Caco-2 (cell line): ENCODE measurements around the gene VPS35. TPM values are rescaled to one million over a fixed set of nuclear protein-coding genes. Genes with fewer than 3 reads are reported as not detected.

Experiments
- BruUV-seq: library from RNA; stranded (reverse); fragments of 400-500 nt; replicated peaks from 2 replicates; lab custom pipeline; 2021; lab: Mats Ljungman, UMichigan
- CTCF ChIA-PET: fragments of 300-600 bp; sonication (Branson Sonifier 250); formaldehyde crosslinking; loops from one replicate; lab custom pipeline; 2022; ENCODE audit warnings: antibody characterized with exemption; lab: Charles Lee
- POLR2A ChIA-PET: fragments of 300-600 bp; sonication (Branson Sonifier 250); formaldehyde crosslinking; loops from one replicate; lab custom pipeline; 2022; ENCODE audit warnings: antibody characterized with exemption; lab: Charles Lee
- DNase-seq, 2 experiments: peaks; one replicate each; pipeline versions ENCODE4 v3.0.0 to v3.0.0-alpha.2; 2020 to 2022
- H3K27me3 ChIP-seq: replicated peaks from 2 replicates; pipeline ENCODE4 v1.6.0; 2011; ENCODE audit warnings: low read length; ENCODE audit not compliant: control insufficient read depth, insufficient read depth
- H3K36me3 ChIP-seq: 2 replicates; pipeline ENCODE4 v1.5.1; 2011; ENCODE audit warnings: low read length; ENCODE audit not compliant: control insufficient read depth, insufficient read depth
- H3K4me1 ChIP-seq: fragments of 250-450 bp; sonication (Bioruptor Pico); 2 replicates; pipeline ENCODE4 v1.5.1; 2020; ENCODE audit warnings: mild to moderate bottlenecking
- H3K4me3 ChIP-seq: 2 replicates; pipeline ENCODE4 v1.5.1; 2011; ENCODE audit warnings: low read depth, mild to moderate bottlenecking, control low read depth, low read length
- H3K9me3 ChIP-seq: fragments of 250-450 bp; sonication (Bioruptor Pico); 2 replicates; pipeline ENCODE4 v1.5.1; 2020; ENCODE audit warnings: mild to moderate bottlenecking, moderate library complexity
- H3K27ac Mint-ChIP-seq: one replicate; pipeline ENCODE4 v1.8.0; 2022; ENCODE audit warnings: mixed read lengths; ENCODE audit not compliant: unreplicated experiment
- H3K27me3 Mint-ChIP-seq: one replicate; pipeline ENCODE4 v1.8.0; 2022; ENCODE audit warnings: mixed read lengths; ENCODE audit not compliant: insufficient read depth, unreplicated experiment
- H3K36me3 Mint-ChIP-seq: one replicate; pipeline ENCODE4 v1.8.0; 2022; ENCODE audit warnings: mild to moderate bottlenecking, mixed read lengths; ENCODE audit not compliant: insufficient read depth, unreplicated experiment
- H3K4me1 Mint-ChIP-seq: one replicate; pipeline ENCODE4 v1.8.0; 2022; ENCODE audit warnings: low read depth, mixed read lengths; ENCODE audit not compliant: unreplicated experiment
- H3K4me3 Mint-ChIP-seq: one replicate; pipeline ENCODE4 v1.8.0; 2022; ENCODE audit warnings: mild to moderate bottlenecking, moderate library complexity, mixed read lengths; ENCODE audit not compliant: unreplicated experiment
- H3K9me3 Mint-ChIP-seq: one replicate; pipeline ENCODE4 v1.8.0; 2022; ENCODE audit warnings: mixed read lengths; ENCODE audit not compliant: unreplicated experiment
- CTCF ChIP-seq, 2 experiments: fragments of 200-600 bp in 1 of 2; IDR thresholded peaks; 1 replicate in 1 of 2; 2 replicates in 1 of 2; pipeline versions ENCODE4 v1.5.1 to v1.8.0; 2011 to 2022; ENCODE audit warnings: antibody characterized with exemption in 1 of 2, control low read depth in 1 of 2, inconsistent platforms in 1 of 2, low read depth in 1 of 2, low read length in 1 of 2, mild to moderate bottlenecking in 1 of 2, moderate library complexity in 1 of 2; ENCODE audit not compliant: insufficient read depth in 1 of 2, severe bottlenecking in 1 of 2, unreplicated experiment in 1 of 2
- intact Hi-C: fragments of 100-400 bp; cut with micrococcal nuclease; formaldehyde crosslinking; loops from one replicate; pipeline ENCODE4 v1.10.0; 2022; ENCODE audit not compliant: unreplicated experiment
- total RNA-seq: library from RNA; stranded (reverse); gene quantifications from 2 replicates; pipeline ENCODE4 v1.2.3, GENCODE V29; 2022

Gene VPS35
- total RNA-seq, 1 experiment from 2014 or later: 120 TPM

- H3K4me3 Mint-ChIP-seq: no peak overlapping the region
- Histone ChIP-seq H3K9me3 (no peaks in the 10 kb centered on the region), H3K27me3 (no peaks in the 10 kb centered on the region; the same call in 1 of the 2 replicates), H3K4me1 (no peaks in the 10 kb centered on the region), H3K36me3 (no peaks in the 10 kb centered on the region), H3K4me3 (no peak overlapping the region)
- CTCF ChIA-PET: no interaction called here
- peak overlapping the region; percentile 46 for H3K27ac Mint-ChIP-seq
- H3K36me3 Mint-ChIP-seq: peaks cover 14% of the 10 kb centered on the region
- TF ChIP-seq CTCF (IDR thresholded peaks at IDR 0.05; ENCODE audit: insufficient read depth in 1 of 2, low read depth in 1 of 2, low read length in 1 of 2, severe bottlenecking in 1 of 2, unreplicated experiment in 1 of 2): no peak
- intact Hi-C loops: no loop called here
- POLR2A ChIA-PET: no interaction called here
- no TSS peak for BruUV-seq
- H3K9me3 Mint-ChIP-seq: no peaks in the 10 kb centered on the region
- H3K27me3 Mint-ChIP-seq: no peaks in the 10 kb centered on the region
- no peak for DNase-seq
- peaks cover 6% of the 10 kb centered on the region for H3K4me1 Mint-ChIP-seq
Observed at GRCh38 chr16:46651305-46651704, 37.7 kb downstream of the VPS35 start.

GRCh38 chr16:46650254-46650623 is 38.7 kb downstream of the VPS35 start:
- H3K27me3 Mint-ChIP-seq: no peaks in the 10 kb centered on the region
- H3K4me1 ChIP-seq: no peaks in the 10 kb centered on the region
- ChIA-PET POLR2A (no interaction called here), CTCF (no interaction called here)
- intact Hi-C loops: no loop called here
- DNase-seq: no peak
- no peak overlapping the region for H3K27ac Mint-ChIP-seq
- no peaks in the 10 kb centered on the region for H3K9me3 Mint-ChIP-seq
- H3K9me3 ChIP-seq: no peaks in the 10 kb centered on the region
- H3K36me3 ChIP-seq: no peaks in the 10 kb centered on the region
- H3K27me3 ChIP-seq: no peaks in the 10 kb centered on the region; the same call in 1 of the 2 replicates
- H3K4me3 Mint-ChIP-seq: no peak overlapping the region
- no peak overlapping the region for H3K4me3 ChIP-seq
- H3K36me3 Mint-ChIP-seq: peaks cover 3% of the 10 kb centered on the region
- H3K4me1 Mint-ChIP-seq: peaks cover 6% of the 10 kb centered on the region
- no peak for TF ChIP-seq CTCF (IDR thresholded peaks at IDR 0.05; ENCODE audit: insufficient read depth in 1 of 2, low read depth in 1 of 2, low read length in 1 of 2, severe bottlenecking in 1 of 2, unreplicated experiment in 1 of 2)
- no TSS peak for BruUV-seq

GRCh38 chr16:46649588-46650253 is 39.3 kb downstream of the VPS35 start:
- Histone ChIP-seq H3K27me3 (no peaks in the 10 kb centered on the region; the same call in 1 of the 2 replicates), H3K9me3 (no peaks in the 10 kb centered on the region), H3K4me1 (no peaks in the 10 kb centered on the region), H3K4me3 (no peak overlapping the region), H3K36me3 (no peaks in the 10 kb centered on the region)
- H3K36me3 Mint-ChIP-seq: no peaks in the 10 kb centered on the region
- POLR2A ChIA-PET: no interaction called here
- no peaks in the 10 kb centered on the region for H3K9me3 Mint-ChIP-seq
- no TSS peak for BruUV-seq
- peaks cover 6% of the 10 kb centered on the region for H3K4me1 Mint-ChIP-seq
- no peak for DNase-seq
- intact Hi-C loops: no loop called here
- H3K27me3 Mint-ChIP-seq: no peaks in the 10 kb centered on the region
- no peak overlapping the region for H3K27ac Mint-ChIP-seq
- CTCF ChIA-PET: no interaction called here
- TF ChIP-seq CTCF (IDR thresholded peaks at IDR 0.05; ENCODE audit: insufficient read depth in 1 of 2, low read depth in 1 of 2, low read length in 1 of 2, severe bottlenecking in 1 of 2, unreplicated experiment in 1 of 2): no peak
- H3K4me3 Mint-ChIP-seq: no peak overlapping the region
